Activated naive CD4-positive, alpha-beta T cell treated with anti-CD3 and anti-CD28 coated beads for 36 hours (primary cell): ENCODE results near the gene PAQR8. TPM values are rescaled to one million over a fixed set of nuclear protein-coding genes. Genes with fewer than 3 reads are reported as not detected.
A peak's percentile ranks its signal among the peaks of the same experiment; 100 is the strongest.

ENCODE experiments used
- CTCF ChIA-PET: fragments of 350-600 bp; sonication (Branson Sonifier 250); formaldehyde crosslinking; loops from one replicate; lab custom pipeline; 2021; ENCODE audit warnings: antibody characterized with exemption; lab: Charles Lee
- DNase-seq: peaks from one replicate; pipeline ENCODE4 v3.0.0-alpha.2; 2020
- H3K27ac Mint-ChIP-seq: one replicate; pipeline ENCODE4 v1.8.0; 2021; ENCODE audit warnings: mild to moderate bottlenecking, mixed read lengths
- H3K27me3 Mint-ChIP-seq: one replicate; pipeline ENCODE4 v1.8.0; 2021; ENCODE audit warnings: low read depth, mixed read lengths
- H3K36me3 Mint-ChIP-seq: one replicate; pipeline ENCODE4 v1.8.0; 2021; ENCODE audit warnings: low read depth, mixed read lengths
- H3K4me1 Mint-ChIP-seq: one replicate; pipeline ENCODE4 v1.8.0; 2021; ENCODE audit warnings: low read depth, mixed read lengths
- H3K4me3 Mint-ChIP-seq: one replicate; pipeline ENCODE4 v1.8.0; 2021; ENCODE audit warnings: mild to moderate bottlenecking, moderate library complexity, mixed read lengths
- H3K9me3 Mint-ChIP-seq: one replicate; pipeline ENCODE4 v1.8.0; 2021; ENCODE audit warnings: mixed read lengths
- intact Hi-C: fragments of 100-400 bp; cut with micrococcal nuclease; formaldehyde crosslinking; loops from one replicate; pipeline ENCODE4 v1.15.1; 2023
- total RNA-seq, 2 experiments: library from RNA; stranded (reverse); gene quantifications; one replicate each; pipeline ENCODE4 v1.2.3, GENCODE V29; 2021

The PAQR8 gene
- total RNA-seq, 2 experiments from 2014 or later, result 6.8 to 9.2 TPM

DNA sequence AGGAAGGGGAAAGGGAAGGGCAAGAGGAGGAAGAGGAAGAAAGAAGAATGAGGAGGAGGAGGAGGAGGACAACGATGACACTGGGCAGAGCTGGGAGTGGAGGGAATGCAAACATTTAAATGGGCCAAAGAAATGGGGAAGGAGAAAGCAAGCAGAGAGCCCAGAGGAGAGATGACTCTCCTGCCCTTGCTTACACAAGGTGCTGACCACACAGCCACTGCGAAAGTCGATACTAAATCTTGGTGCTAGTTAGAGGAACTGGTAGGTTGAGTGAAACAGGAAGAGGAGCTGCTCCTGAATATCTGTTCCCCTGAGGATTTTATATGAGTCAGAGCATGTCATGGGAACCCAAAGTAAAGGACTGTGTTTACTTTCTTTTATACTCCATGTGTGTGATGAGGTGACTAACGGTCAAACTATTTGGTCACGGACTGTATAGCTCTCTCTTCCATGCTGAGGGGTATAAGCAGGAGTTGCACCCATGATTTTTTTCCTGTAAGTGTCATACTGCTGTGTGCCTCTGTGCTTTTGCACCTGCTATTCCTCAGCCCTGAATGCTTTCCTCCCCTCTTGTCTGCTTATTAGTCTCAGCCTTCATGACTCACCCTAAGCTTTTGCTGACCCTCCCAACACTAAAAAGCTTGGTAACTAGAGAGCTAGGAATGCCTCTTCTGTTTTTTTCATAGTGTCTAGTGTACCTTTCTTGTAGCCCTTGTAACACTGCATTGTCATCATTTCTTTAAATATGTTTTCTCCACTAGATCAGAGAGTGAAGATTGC is 9.5 kb upstream of the PAQR8 start:
- Mint-ChIP-seq H3K27ac (no peak overlapping the region), H3K27me3 (no peaks in the 10 kb centered on the region), H3K4me3 (no peak overlapping the region), H3K9me3 (no peaks in the 10 kb centered on the region), H3K4me1 (peaks cover 24% of the 10 kb centered on the region), H3K36me3 (no peaks in the 10 kb centered on the region)
- CTCF ChIA-PET, result interaction anchor here (0.6 to 1.5 kb wide), 6 partner anchors 9 to 44 kb away, joined by 3 to 4 read pairs (median 3); partner anchors contain the start of gene PAQR8
- DNase-seq, result no peak
- intact Hi-C loops, result no loop called here

GRCh38 chr6:52356017-52356416 is 5.9 kb upstream of the PAQR8 start:
- Mint-ChIP-seq H3K4me1 (peaks cover 18% of the 10 kb centered on the region), H3K27ac (no peak overlapping the region), H3K4me3 (no peak overlapping the region), H3K27me3 (no peaks in the 10 kb centered on the region), H3K9me3 (no peaks in the 10 kb centered on the region), H3K36me3 (no peaks in the 10 kb centered on the region)
- intact Hi-C loops, result no loop called here
- DNase-seq, result no peak
- CTCF ChIA-PET, result no interaction called here

DNA sequence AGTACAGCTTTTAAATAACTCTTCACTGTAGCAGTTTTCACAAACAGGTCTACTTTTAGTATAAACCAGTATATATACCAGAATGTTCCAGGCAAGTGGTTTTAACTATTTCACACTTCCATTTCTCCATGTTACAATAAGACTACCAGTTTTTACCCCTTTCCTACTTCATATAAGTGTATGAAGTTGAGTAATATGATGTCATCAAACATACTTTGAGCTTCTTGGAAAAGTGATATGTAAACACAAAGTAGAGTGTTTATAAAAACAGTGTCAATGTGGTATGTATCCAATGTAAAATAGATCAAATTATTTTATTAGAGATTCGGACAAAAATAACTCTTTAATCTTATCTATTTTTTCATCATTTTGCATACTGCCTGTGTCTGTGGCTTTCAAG is 2.5 kb upstream of the PAQR8 start:
- peaks cover 5% of the 10 kb centered on the region for H3K36me3 Mint-ChIP-seq
- no peaks in the 10 kb centered on the region for H3K27me3 Mint-ChIP-seq
- H3K9me3 Mint-ChIP-seq, result no peaks in the 10 kb centered on the region
- H3K4me3 Mint-ChIP-seq, result no peak overlapping the region
- intact Hi-C loops, result no loop called here
- CTCF ChIA-PET, result interaction anchor here (1.2 kb wide), 1 partner anchor 45 kb away, joined by 7 read pairs; no protein-coding TSS in a partner anchor
- H3K27ac Mint-ChIP-seq, result no peak overlapping the region
- peaks cover 19% of the 10 kb centered on the region for H3K4me1 Mint-ChIP-seq
- no peak for DNase-seq

- no peak overlapping the region for H3K4me3 Mint-ChIP-seq
- H3K4me1 Mint-ChIP-seq, result peaks cover 25% of the 10 kb centered on the region
- H3K36me3 Mint-ChIP-seq, result peaks cover 5% of the 10 kb centered on the region
- H3K27me3 Mint-ChIP-seq, result no peaks in the 10 kb centered on the region
- no peaks in the 10 kb centered on the region for H3K9me3 Mint-ChIP-seq
- DNase-seq, result no peak
- no peak overlapping the region for H3K27ac Mint-ChIP-seq
- CTCF ChIA-PET, result interaction anchor here (1.0 to 1.2 kb wide), 2 partner anchors 40 to 45 kb away, joined by 3 to 7 read pairs; no protein-coding TSS in a partner anchor
- intact Hi-C loops, result loop anchor here (2.0 kb wide), 1 partner anchor 23 kb away; no protein-coding TSS in a partner anchor
These were observed 1.9 kb upstream of the PAQR8 start for GRCh38 chr6:52360028-52360427.

DNA sequence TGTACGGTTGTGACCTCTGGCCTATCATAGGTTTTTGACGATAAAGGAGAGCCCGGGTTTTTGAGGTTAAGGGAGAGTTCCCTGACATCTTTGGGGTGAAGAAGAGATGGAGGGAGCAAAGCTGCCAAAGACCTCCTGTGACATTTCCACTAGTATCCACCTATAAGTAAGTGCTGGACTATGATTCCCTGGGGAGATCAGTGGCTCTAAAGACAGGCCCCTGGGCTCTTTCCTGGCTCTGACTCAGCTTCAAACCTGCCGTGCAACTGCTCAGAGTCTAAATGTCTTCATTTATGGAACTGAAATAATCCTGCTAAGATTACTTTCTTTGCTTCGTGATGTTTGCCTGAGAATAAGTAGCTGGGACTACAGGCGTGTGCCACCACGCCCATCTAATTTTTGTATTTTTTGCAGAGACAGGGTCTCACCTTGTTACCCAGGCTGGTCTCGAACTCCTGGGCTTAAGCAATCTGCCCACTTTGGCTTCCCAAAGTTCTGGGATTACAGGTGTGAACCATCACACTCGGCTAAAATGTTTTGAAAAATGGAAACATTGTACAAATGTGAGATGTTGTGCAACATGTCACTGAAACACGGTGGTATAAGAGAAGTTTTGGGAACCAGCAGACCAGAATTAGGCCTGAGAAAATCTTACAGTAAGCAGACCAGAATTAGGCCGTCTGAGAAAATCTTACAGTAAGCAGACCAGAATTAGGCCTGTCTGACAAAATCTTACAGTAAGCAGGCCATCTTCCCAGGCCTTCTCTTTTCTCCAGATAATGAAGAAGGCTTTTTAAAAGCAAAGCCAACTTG is 1.1 kb upstream of the PAQR8 start:
- no peaks in the 10 kb centered on the region for H3K9me3 Mint-ChIP-seq
- intact Hi-C loops, result loop anchor here (2.0 kb wide), 1 partner anchor 24 kb away; no protein-coding TSS in a partner anchor
- CTCF ChIA-PET, result interaction anchor here (1.0 to 1.2 kb wide), 2 partner anchors 39 to 44 kb away, joined by 3 to 7 read pairs; no protein-coding TSS in a partner anchor
- peak overlapping the region; percentile 75 for H3K4me3 Mint-ChIP-seq
- H3K4me1 Mint-ChIP-seq, result peaks cover 29% of the 10 kb centered on the region
- DNase-seq, result no peak
- H3K36me3 Mint-ChIP-seq, result peaks cover 5% of the 10 kb centered on the region
- H3K27me3 Mint-ChIP-seq, result no peaks in the 10 kb centered on the region
- peak overlapping the region; percentile 91 for H3K27ac Mint-ChIP-seq

GRCh38 chr6:52361414-52361944 is 472 bp upstream of the PAQR8 start:
- intact Hi-C loops, result loop anchor here (2.0 kb wide), 1 partner anchor 25 kb away; no protein-coding TSS in a partner anchor
- Mint-ChIP-seq H3K9me3 (no peaks in the 10 kb centered on the region), H3K4me1 (peaks cover 34% of the 10 kb centered on the region), H3K4me3 (peak overlapping the region; percentile 75), H3K27me3 (no peaks in the 10 kb centered on the region), H3K36me3 (peaks cover 8% of the 10 kb centered on the region), H3K27ac (peak overlapping the region; percentile 91)
- CTCF ChIA-PET, result interaction anchor here (0.9 to 3.6 kb wide), 17 partner anchors 8 to 98 kb away, joined by 3 to 57 read pairs (median 5); partner anchors contain the start of gene MCM3
- peak; percentile 39 for DNase-seq

GRCh38 chr6:52362443-52363227 is 684 bp downstream of the PAQR8 start:
- Mint-ChIP-seq H3K27ac (peak overlapping the region; percentile 86), H3K27me3 (no peaks in the 10 kb centered on the region), H3K4me3 (peak overlapping the region; percentile 94), H3K9me3 (no peaks in the 10 kb centered on the region), H3K4me1 (peaks cover 45% of the 10 kb centered on the region), H3K36me3 (peaks cover 17% of the 10 kb centered on the region)
- peak; percentile 63 for DNase-seq
- CTCF ChIA-PET, result interaction anchor here (0.7 to 3.6 kb wide), 24 partner anchors 8 to 214 kb away, joined by 3 to 57 read pairs (median 5); partner anchors contain the start of gene MCM3
- intact Hi-C loops, result loop anchor here (1.0 to 2.0 kb wide), 7 partner anchors 27 to 201 kb away; partner anchors contain the start of gene MCM3

- Mint-ChIP-seq H3K27me3 (no peaks in the 10 kb centered on the region), H3K4me3 (peak overlapping the region; percentile 94), H3K9me3 (no peaks in the 10 kb centered on the region), H3K36me3 (peaks cover 20% of the 10 kb centered on the region), H3K4me1 (peaks cover 52% of the 10 kb centered on the region), H3K27ac (peak overlapping the region; percentile 86)
- CTCF ChIA-PET, result interaction anchor here (0.5 to 3.6 kb wide), 11 partner anchors 10 to 76 kb away, joined by 3 to 57 read pairs (median 5); partner anchors contain the start of gene MCM3
- DNase-seq, result no peak
- intact Hi-C loops, result loop anchor here (1.0 to 2.0 kb wide), 3 partner anchors 26 to 67 kb away; no protein-coding TSS in a partner anchor
These were observed 1.4 kb downstream of the PAQR8 start for GRCh38 chr6:52363228-52363867.

- Mint-ChIP-seq H3K4me3 (no peak overlapping the region), H3K36me3 (peaks cover 20% of the 10 kb centered on the region), H3K9me3 (no peaks in the 10 kb centered on the region), H3K27me3 (no peaks in the 10 kb centered on the region), H3K4me1 (peaks cover 63% of the 10 kb centered on the region), H3K27ac (no peak overlapping the region)
- CTCF ChIA-PET, result interaction anchor here (1.1 to 3.6 kb wide), 5 partner anchors 8 to 77 kb away, joined by 3 to 57 read pairs (median 5); partner anchors contain the start of gene MCM3
- DNase-seq, result no peak
- intact Hi-C loops, result no loop called here
These were observed 2.7 kb downstream of the PAQR8 start for GRCh38 chr6:52364480-52365166.

GRCh38 chr6:52365317-52365716 is 3.4 kb downstream of the PAQR8 start:
- Mint-ChIP-seq H3K9me3 (no peaks in the 10 kb centered on the region), H3K27ac (no peak overlapping the region), H3K4me1 (peaks cover 68% of the 10 kb centered on the region), H3K27me3 (no peaks in the 10 kb centered on the region), H3K36me3 (peaks cover 20% of the 10 kb centered on the region), H3K4me3 (no peak overlapping the region)
- intact Hi-C loops, result no loop called here
- CTCF ChIA-PET, result interaction anchor here (1.1 to 2.2 kb wide), 2 partner anchors 36 to 80 kb away, joined by 3 to 13 read pairs; partner anchors contain the start of gene MCM3
- DNase-seq, result no peak
